PC-9 (cell line): Measurements from ENCODE around the gene ADGRL3. TPM values are rescaled to one million over a fixed set of nuclear protein-coding genes. Genes with fewer than 3 reads are reported as not detected.

Source experiments
- BruUV-seq: library from RNA; stranded (reverse); fragments of 400-500 nt; replicated peaks from 2 replicates; lab custom pipeline; 2021; lab: Mats Ljungman, UMichigan
- CTCF ChIA-PET: fragments of 300-600 bp; sonication (Branson Sonifier 250); formaldehyde crosslinking; loops from one replicate; lab custom pipeline; 2022; ENCODE audit warnings: antibody characterized with exemption; lab: Charles Lee
- POLR2A ChIA-PET: fragments of 300-600 bp; sonication (Branson Sonifier 250); formaldehyde crosslinking; loops from one replicate; lab custom pipeline; 2022; ENCODE audit warnings: antibody characterized with exemption; ENCODE audit not compliant: unreplicated experiment; lab: Charles Lee
- DNase-seq, 2 experiments: peaks; one replicate each; pipeline versions ENCODE4 v3.0.0 to v3.0.0-alpha.2; 2015 to 2022; ENCODE audit warnings: mixed read lengths in 1 of 2
- H2AFZ ChIP-seq: fragments of 200-600 bp; sonication (generic); 2 replicates; pipeline ENCODE4 v1.8.1; 2017; ENCODE audit warnings: antibody characterized with exemption
- H3F3A ChIP-seq: fragments of 200-600 bp; sonication (generic); 2 replicates; pipeline ENCODE4 v1.8.1; 2017; ENCODE audit warnings: antibody characterized with exemption, mild to moderate bottlenecking, low read depth; ENCODE audit not compliant: insufficient read depth
- H3K27ac ChIP-seq: fragments of 200-600 bp; sonication (generic); 2 replicates; pipeline ENCODE4 v1.6.1; 2016; ENCODE audit warnings: mixed run types
- H3K27me3 ChIP-seq: fragments of 200-600 bp; sonication (generic); 2 replicates; pipeline ENCODE4 v1.6.1; 2016; ENCODE audit warnings: low read depth, mixed run types; ENCODE audit not compliant: insufficient read depth
- H3K36me3 ChIP-seq: fragments of 200-600 bp; sonication (generic); 2 replicates; pipeline ENCODE4 v1.6.1; 2016; ENCODE audit warnings: low read depth, mixed run types
- H3K4me1 ChIP-seq: fragments of 200-600 bp; sonication (generic); replicated peaks from 2 replicates; pipeline ENCODE4 v1.6.1; 2016; ENCODE audit warnings: mixed run types; ENCODE audit not compliant: insufficient read depth
- H3K4me2 ChIP-seq: fragments of 200-600 bp; sonication (generic); 2 replicates; pipeline ENCODE4 v1.6.1; 2017; ENCODE audit warnings: mixed run types
- H3K4me3 ChIP-seq: fragments of 200-600 bp; sonication (generic); 2 replicates; pipeline ENCODE4 v1.6.1; 2016; ENCODE audit warnings: mixed run types
- H3K79me2 ChIP-seq: fragments of 200-600 bp; sonication (generic); 2 replicates; pipeline ENCODE4 v1.6.1; 2017; ENCODE audit warnings: low read depth, mixed run types
- H3K9me2 ChIP-seq: fragments of 200-600 bp; sonication (generic); 2 replicates; pipeline ENCODE4 v1.8.1; 2017; ENCODE audit warnings: mild to moderate bottlenecking; ENCODE audit not compliant: insufficient read depth
- H3K9me3 ChIP-seq: fragments of 200-600 bp; sonication (generic); 2 replicates; pipeline ENCODE4 v1.8.1; 2016; ENCODE audit warnings: low read depth; ENCODE audit not compliant: insufficient read depth
- H4K20me1 ChIP-seq: fragments of 200-600 bp; sonication (generic); 2 replicates; pipeline ENCODE4 v1.8.1; 2017; ENCODE audit not compliant: insufficient read depth
- CTCF ChIP-seq: fragments of 200-600 bp; sonication (generic); conservative IDR thresholded peaks from 2 replicates; pipeline ENCODE4 v1.6.1; 2017; ENCODE audit warnings: mixed run types, antibody characterized with exemption, mild to moderate bottlenecking, moderate library complexity
- EZH2 ChIP-seq: fragments of 200-600 bp; sonication (generic); IDR thresholded peaks from 2 replicates; pipeline ENCODE4 v1.8.0; 2017; ENCODE audit warnings: antibody characterized with exemption, low read depth
- intact Hi-C: fragments of 100-400 bp; cut with micrococcal nuclease; formaldehyde crosslinking; loops from one replicate; pipeline ENCODE4 v1.10.0; 2022; ENCODE audit not compliant: unreplicated experiment
- total RNA-seq: library from RNA; stranded (reverse); gene quantifications from 2 replicates; pipeline ENCODE4 v1.2.3, GENCODE V29; 2021

The ADGRL3 gene
- total RNA-seq, 1 experiment from 2014 or later = 1.6 TPM

- H4K20me1 ChIP-seq = no peaks in the 10 kb centered on the region
- POLR2A ChIA-PET = no interaction called here
- no peaks in the 10 kb centered on the region for H3K4me1 ChIP-seq
- CTCF ChIA-PET = no interaction called here
- no peak overlapping the region for H3K27ac ChIP-seq
- BruUV-seq = no TSS peak
- no peaks in the 10 kb centered on the region for H3K36me3 ChIP-seq
- TF ChIP-seq CTCF (no peak), EZH2 (no peak)
- no peak overlapping the region for H3K4me3 ChIP-seq
- H2AFZ ChIP-seq = no peak overlapping the region
- H3K9me3 ChIP-seq = no peaks in the 10 kb centered on the region
- H3K4me2 ChIP-seq = no peak overlapping the region
- H3K27me3 ChIP-seq = no peaks in the 10 kb centered on the region
- DNase-seq = no peak
- no peaks in the 10 kb centered on the region for H3K79me2 ChIP-seq
- H3K9me2 ChIP-seq = no peaks in the 10 kb centered on the region
- intact Hi-C loops = no loop called here
- no peaks in the 10 kb centered on the region for H3F3A ChIP-seq
Observed at GRCh38 chr4:61827907-61828391, 627.8 kb downstream of the ADGRL3 start.

GRCh38 chr4:61828960-61829359 is 628.8 kb downstream of the ADGRL3 start:
- no peaks in the 10 kb centered on the region for H3K36me3 ChIP-seq
- intact Hi-C loops = no loop called here
- ChIA-PET CTCF (no interaction called here), POLR2A (no interaction called here)
- H3K4me1 ChIP-seq = no peaks in the 10 kb centered on the region
- TF ChIP-seq CTCF (no peak), EZH2 (no peak)
- no peaks in the 10 kb centered on the region for H4K20me1 ChIP-seq
- H3K9me3 ChIP-seq = no peaks in the 10 kb centered on the region
- H3K27ac ChIP-seq = no peak overlapping the region
- no peaks in the 10 kb centered on the region for H3K9me2 ChIP-seq
- H3K27me3 ChIP-seq = no peaks in the 10 kb centered on the region
- no peak for DNase-seq
- H3K4me3 ChIP-seq = no peak overlapping the region
- H3F3A ChIP-seq = no peaks in the 10 kb centered on the region
- no peak overlapping the region for H2AFZ ChIP-seq
- BruUV-seq = no TSS peak
- H3K79me2 ChIP-seq = no peaks in the 10 kb centered on the region
- no peak overlapping the region for H3K4me2 ChIP-seq

- no peak overlapping the region for H2AFZ ChIP-seq
- TF ChIP-seq CTCF = no peak
- TF ChIP-seq EZH2 = no peak
- no peaks in the 10 kb centered on the region for H3F3A ChIP-seq
- POLR2A ChIA-PET = no interaction called here
- H3K79me2 ChIP-seq = no peaks in the 10 kb centered on the region
- no peaks in the 10 kb centered on the region for H3K36me3 ChIP-seq
- intact Hi-C loops = no loop called here
- no peak overlapping the region for H3K4me2 ChIP-seq
- no peak overlapping the region for H3K4me3 ChIP-seq
- H4K20me1 ChIP-seq = no peaks in the 10 kb centered on the region
- no peaks in the 10 kb centered on the region for H3K9me3 ChIP-seq
- DNase-seq = no peak
- BruUV-seq = no TSS peak
- no peaks in the 10 kb centered on the region for H3K9me2 ChIP-seq
- H3K27ac ChIP-seq = no peak overlapping the region
- H3K4me1 ChIP-seq = no peaks in the 10 kb centered on the region
- no peaks in the 10 kb centered on the region for H3K27me3 ChIP-seq
- CTCF ChIA-PET = no interaction called here
Observed at GRCh38 chr4:61831987-61832386, 631.9 kb downstream of the ADGRL3 start.
